Panc1 (cell line): Measurements from ENCODE around the gene RBP2.

ENCODE experiments used
- SIN3A ChIP-seq: IDR thresholded peaks from 2 replicates; pipeline ENCODE4 v1.6.1; 2012; ENCODE audit warnings: low read depth, mild to moderate bottlenecking, low read length, moderate library complexity, borderline replicate concordance; ENCODE audit not compliant: insufficient read depth
- TF ChIP-seq, protein P1 (sequence below): fragments of 450-650 bp; IDR thresholded peaks from 2 replicates; pipeline ENCODE4 v1.5.1; 2017; ENCODE audit warnings: mild to moderate bottlenecking

DNA sequence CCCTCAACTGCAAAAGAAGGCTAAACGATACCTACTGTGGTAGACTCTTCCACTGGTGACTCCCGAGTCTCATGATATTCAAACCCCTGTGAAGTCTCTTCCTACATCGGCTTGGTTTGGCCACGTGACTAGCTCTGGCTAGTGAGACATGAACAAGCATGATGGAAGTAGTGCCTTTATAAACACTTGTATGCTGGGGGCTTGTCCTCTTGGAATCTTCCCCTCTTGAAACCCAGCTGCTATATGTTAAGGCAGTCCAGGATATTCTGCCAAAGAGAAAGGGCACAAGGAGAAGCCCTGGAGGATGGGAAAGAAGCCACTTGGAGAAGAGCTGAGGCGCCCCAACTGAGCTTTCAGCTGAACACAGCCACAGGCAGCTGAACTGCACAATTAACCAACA is 46.9 kb upstream of the RBP2 start:
- TF ChIP-seq, protein P1, sequence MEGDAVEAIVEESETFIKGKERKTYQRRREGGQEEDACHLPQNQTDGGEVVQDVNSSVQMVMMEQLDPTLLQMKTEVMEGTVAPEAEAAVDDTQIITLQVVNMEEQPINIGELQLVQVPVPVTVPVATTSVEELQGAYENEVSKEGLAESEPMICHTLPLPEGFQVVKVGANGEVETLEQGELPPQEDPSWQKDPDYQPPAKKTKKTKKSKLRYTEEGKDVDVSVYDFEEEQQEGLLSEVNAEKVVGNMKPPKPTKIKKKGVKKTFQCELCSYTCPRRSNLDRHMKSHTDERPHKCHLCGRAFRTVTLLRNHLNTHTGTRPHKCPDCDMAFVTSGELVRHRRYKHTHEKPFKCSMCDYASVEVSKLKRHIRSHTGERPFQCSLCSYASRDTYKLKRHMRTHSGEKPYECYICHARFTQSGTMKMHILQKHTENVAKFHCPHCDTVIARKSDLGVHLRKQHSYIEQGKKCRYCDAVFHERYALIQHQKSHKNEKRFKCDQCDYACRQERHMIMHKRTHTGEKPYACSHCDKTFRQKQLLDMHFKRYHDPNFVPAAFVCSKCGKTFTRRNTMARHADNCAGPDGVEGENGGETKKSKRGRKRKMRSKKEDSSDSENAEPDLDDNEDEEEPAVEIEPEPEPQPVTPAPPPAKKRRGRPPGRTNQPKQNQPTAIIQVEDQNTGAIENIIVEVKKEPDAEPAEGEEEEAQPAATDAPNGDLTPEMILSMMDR = no peak
- no peak for TF ChIP-seq SIN3A
